Bronchial epithelial cell (primary cell): ENCODE results near the gene TMEM178A. TPM values are rescaled to one million over a fixed set of nuclear protein-coding genes. Genes with fewer than 3 reads are reported as not detected.

ENCODE experiments used
- DNase-seq: peaks from one replicate; pipeline ENCODE4 v3.0.0-alpha.2; 2010; ENCODE audit warnings: low read depth
- FAIRE-seq: peaks from 2 replicates; lab custom pipeline; 2011; peaks lifted over from hg19 to GRCh38; lab: Jason Lieb, UNC
- H3K27me3 ChIP-seq: 2 replicates; pipeline ENCODE4 v1.5.1; 2011; ENCODE audit warnings: low read length; ENCODE audit not compliant: control insufficient read depth, insufficient read depth
- H3K36me3 ChIP-seq: 2 replicates; pipeline ENCODE4 v1.5.1; 2011; ENCODE audit warnings: low read length; ENCODE audit not compliant: control insufficient read depth, insufficient read depth
- H3K4me3 ChIP-seq: 2 replicates; pipeline ENCODE4 v1.5.1; 2011; ENCODE audit warnings: mild to moderate bottlenecking, low read depth, low read length, control low read depth
- total RNA-seq: library from RNA; depleted of rRNA; stranded (reverse); fragments of >200 nt; gene quantifications from 2 replicates; pipeline ENCODE4 v1.2.1, GENCODE V29; 2014
- TF ChIP-seq, protein P1 (sequence below): IDR thresholded peaks from 2 replicates; pipeline ENCODE4 v1.5.1; 2011; ENCODE audit warnings: mild to moderate bottlenecking, moderate library complexity, low read length, control low read depth, inconsistent platforms; ENCODE audit not compliant: insufficient read depth, severe bottlenecking

The TMEM178A gene
- total RNA-seq, 1 donor from 2014 or later, result 0.26 TPM

DNA sequence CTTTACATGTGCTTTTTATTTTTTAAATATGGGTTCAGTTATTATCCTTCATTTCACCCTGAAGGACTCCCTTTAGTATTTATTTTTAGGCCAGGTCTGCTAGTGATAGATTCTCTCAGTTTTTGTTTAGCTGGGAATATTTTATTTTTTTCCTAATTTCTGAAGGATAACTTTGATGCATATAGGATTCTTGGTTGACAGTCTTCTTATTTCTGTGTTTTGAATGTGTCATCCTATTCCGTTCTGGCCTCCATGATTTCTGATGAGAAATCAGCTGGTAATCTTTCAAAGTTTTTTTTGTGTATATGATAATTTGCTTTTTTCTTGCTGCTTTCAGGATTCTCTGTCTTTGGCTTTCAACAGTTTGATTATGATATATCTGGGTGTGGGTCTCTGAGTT is 35.4 kb downstream of the TMEM178A start:
- TF ChIP-seq, protein P1, sequence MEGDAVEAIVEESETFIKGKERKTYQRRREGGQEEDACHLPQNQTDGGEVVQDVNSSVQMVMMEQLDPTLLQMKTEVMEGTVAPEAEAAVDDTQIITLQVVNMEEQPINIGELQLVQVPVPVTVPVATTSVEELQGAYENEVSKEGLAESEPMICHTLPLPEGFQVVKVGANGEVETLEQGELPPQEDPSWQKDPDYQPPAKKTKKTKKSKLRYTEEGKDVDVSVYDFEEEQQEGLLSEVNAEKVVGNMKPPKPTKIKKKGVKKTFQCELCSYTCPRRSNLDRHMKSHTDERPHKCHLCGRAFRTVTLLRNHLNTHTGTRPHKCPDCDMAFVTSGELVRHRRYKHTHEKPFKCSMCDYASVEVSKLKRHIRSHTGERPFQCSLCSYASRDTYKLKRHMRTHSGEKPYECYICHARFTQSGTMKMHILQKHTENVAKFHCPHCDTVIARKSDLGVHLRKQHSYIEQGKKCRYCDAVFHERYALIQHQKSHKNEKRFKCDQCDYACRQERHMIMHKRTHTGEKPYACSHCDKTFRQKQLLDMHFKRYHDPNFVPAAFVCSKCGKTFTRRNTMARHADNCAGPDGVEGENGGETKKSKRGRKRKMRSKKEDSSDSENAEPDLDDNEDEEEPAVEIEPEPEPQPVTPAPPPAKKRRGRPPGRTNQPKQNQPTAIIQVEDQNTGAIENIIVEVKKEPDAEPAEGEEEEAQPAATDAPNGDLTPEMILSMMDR, result no peak
- FAIRE-seq (no peak), DNase-seq (no peak)
- Histone ChIP-seq H3K4me3 (no peak overlapping the region), H3K36me3 (no peaks in the 10 kb centered on the region), H3K27me3 (no peaks in the 10 kb centered on the region)

DNA sequence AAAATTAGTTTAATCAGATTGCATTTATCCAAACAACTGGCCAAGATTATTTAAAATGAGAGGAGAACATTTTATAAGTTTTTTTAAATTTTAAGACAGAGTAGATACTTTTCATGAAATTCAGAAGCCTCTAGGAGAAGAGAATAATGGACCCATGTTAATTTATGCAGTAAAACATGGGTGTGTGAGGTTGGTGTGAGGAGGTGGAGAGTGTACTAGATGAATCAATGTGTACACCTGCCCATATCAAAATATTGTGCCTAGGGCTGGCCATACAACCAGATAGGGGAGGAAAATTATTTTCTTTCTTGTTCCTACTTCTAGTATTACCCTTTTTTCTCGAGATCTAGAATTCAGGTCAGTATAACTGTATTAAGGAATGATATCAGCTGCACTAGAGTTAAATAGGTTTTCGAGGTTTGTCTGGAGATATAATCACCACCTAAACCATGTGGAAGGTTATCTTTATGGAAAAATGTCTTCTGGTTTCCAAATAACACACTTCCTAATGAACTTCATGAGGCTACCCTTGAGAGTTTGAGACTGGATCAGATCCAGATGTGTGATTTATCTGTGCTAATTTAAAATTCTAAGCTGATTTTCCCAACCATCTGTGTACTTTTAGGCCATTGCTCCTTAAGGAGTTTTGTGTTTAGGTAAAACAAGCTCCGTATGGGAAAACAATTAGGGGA is 37.6 kb downstream of the TMEM178A start:
- H3K36me3 ChIP-seq, result no peaks in the 10 kb centered on the region
- no peaks in the 10 kb centered on the region for H3K27me3 ChIP-seq
- FAIRE-seq (no peak), DNase-seq (no peak)
- TF ChIP-seq, protein P1, result no peak
- H3K4me3 ChIP-seq, result no peak overlapping the region

DNA sequence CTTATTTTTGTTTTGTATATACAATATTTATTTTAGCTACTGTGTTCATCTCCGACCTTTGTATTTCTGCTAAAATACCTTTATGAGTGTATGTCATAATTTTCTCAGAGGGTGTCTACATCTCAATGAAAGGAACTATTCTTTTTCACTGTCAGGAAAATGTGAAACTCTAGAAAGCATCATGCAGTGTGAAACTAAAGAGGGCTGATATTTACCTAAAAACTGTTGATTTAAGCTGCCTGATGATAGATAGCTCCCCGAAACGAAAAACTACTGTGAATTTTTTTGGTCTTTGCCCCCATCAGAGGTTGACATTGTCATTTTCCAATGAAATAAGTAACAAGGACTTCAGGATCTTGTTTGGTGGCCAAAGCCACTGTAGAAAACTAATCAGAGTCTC is 38.8 kb downstream of the TMEM178A start:
- no peak for DNase-seq
- Histone ChIP-seq H3K4me3 (no peak overlapping the region), H3K27me3 (no peaks in the 10 kb centered on the region), H3K36me3 (no peaks in the 10 kb centered on the region)
- FAIRE-seq, result no peak
- TF ChIP-seq, protein P1, result no peak

DNA sequence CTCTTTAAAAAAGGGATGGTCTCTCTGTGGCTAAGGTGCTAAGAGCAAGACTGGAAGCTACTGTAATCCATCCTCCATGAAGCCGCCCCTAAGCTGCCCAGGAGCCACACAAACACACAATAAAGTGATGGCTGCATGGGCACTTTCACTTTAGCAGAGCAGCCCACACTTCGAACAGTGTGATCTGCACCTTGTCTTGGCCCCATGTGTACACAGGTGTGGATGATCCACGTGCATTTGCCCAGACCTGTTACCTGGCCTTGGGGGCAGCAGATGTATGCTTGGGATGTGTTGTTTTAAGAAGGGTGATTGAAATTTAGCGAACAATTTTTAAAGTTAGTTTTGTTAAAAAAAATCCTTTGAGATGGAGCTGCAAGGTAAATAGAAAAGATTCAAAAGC is 39.9 kb downstream of the TMEM178A start:
- Histone ChIP-seq H3K27me3 (no peaks in the 10 kb centered on the region), H3K4me3 (no peak overlapping the region), H3K36me3 (no peaks in the 10 kb centered on the region)
- no peak for FAIRE-seq
- DNase-seq, result peak; percentile 34
- TF ChIP-seq, protein P1, result no peak

DNA sequence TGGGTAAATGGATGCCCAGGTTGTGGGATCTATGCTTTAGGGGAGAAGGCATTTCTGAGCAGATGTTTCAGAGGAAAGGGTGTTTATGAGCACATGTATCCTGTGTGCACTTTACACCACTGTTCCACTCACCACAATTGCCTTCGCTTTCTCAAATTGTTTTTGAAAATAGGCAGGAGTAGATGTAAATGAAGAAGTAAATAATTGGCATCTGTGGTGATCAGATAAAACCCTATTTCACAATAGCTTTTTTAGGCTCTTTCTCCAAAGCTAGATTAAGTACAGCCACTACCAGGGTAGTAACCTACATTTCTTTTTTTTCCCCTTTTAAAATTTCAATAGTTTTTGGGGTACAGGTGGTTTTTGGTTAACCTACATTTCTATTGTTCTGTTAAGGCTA is 40.6 kb downstream of the TMEM178A start:
- Histone ChIP-seq H3K36me3 (no peaks in the 10 kb centered on the region), H3K27me3 (no peaks in the 10 kb centered on the region), H3K4me3 (no peak overlapping the region)
- FAIRE-seq, result no peak
- TF ChIP-seq, protein P1, result no peak
- DNase-seq, result no peak

DNA sequence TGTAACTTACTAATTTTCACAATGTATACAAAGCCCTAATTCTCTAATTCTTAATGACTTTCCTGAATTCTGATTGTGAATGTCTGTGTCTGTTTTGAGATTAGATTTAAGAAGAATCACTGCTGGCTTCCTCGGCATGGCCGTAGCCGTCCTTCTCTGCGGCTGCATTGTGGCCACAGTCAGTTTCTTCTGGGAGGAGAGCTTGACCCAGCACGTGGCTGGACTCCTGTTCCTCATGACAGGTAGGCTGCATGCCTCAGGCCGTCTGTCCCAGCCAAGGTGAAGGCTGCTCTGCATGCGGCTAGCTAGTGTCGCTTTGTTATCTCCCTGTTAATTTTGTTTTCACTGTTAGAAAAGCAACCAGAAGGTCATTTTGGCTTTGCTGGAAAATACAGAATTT is 41.2 kb downstream of the TMEM178A start:
- H3K27me3 ChIP-seq, result no peaks in the 10 kb centered on the region
- FAIRE-seq (no peak), DNase-seq (no peak)
- H3K36me3 ChIP-seq, result no peaks in the 10 kb centered on the region
- TF ChIP-seq, protein P1, result no peak
- H3K4me3 ChIP-seq, result no peak overlapping the region
